SK-N-SH treated with all-trans-retinoic acid at 6 μM for 48 hours (cell line): ENCODE measurements around the gene AMDHD2.

Experiments used
- ATAC-seq: fragments of 200-7000 bp; cut with Tn5 transposase; 3 replicates; pipeline ENCODE4 v1.9.1; 2020; ENCODE audit warnings: mild to moderate bottlenecking, moderate library complexity
- ARNTL ChIP-seq: fragments of 450-650 bp; formaldehyde crosslinking; IDR thresholded peaks from 2 replicates; pipeline ENCODE4 v1.5.0; 2020; ENCODE audit warnings: low read depth, mild to moderate bottlenecking, moderate library complexity, borderline replicate concordance
- BACH2 ChIP-seq: fragments of 250-450 bp; sonication (Bioruptor Pico); IDR thresholded peaks from 2 replicates; pipeline ENCODE4 v1.9.0; 2021; ENCODE audit warnings: mild to moderate bottlenecking, borderline replicate concordance
- CSDC2 ChIP-seq: fragments of 250-450 bp; sonication (Bioruptor Pico); IDR thresholded peaks from 2 replicates; pipeline ENCODE4 v1.5.0; 2020; ENCODE audit warnings: mild to moderate bottlenecking, moderate library complexity
- ESRRG ChIP-seq: fragments of 250-450 bp; sonication (Bioruptor Pico); IDR thresholded peaks from 2 replicates; pipeline ENCODE4 v1.6.1; 2021; ENCODE audit warnings: mild to moderate bottlenecking
- GLIS3 ChIP-seq: fragments of 250-450 bp; sonication (Bioruptor Pico); IDR thresholded peaks from 2 replicates; pipeline ENCODE4 v1.5.0; 2020; ENCODE audit warnings: mild to moderate bottlenecking, moderate library complexity
- ISL1 ChIP-seq: fragments of 250-450 bp; sonication (Bioruptor Pico); IDR thresholded peaks from 2 replicates; pipeline ENCODE4 v2.1.2; 2022; ENCODE audit warnings: mild to moderate bottlenecking, moderate library complexity
- OSR1 ChIP-seq: fragments of 250-450 bp; sonication (Bioruptor Pico); IDR thresholded peaks from 2 replicates; pipeline ENCODE4 v1.8.0; 2022; ENCODE audit warnings: moderate library complexity, mild to moderate bottlenecking, inconsistent platforms
- PPARA ChIP-seq: fragments of 250-450 bp; sonication (Bioruptor Pico); IDR thresholded peaks from 2 replicates; pipeline ENCODE4 v1.5.0; 2020; ENCODE audit warnings: mild to moderate bottlenecking, borderline replicate concordance
- SNAI2 ChIP-seq: fragments of 250-450 bp; sonication (Bioruptor Pico); IDR thresholded peaks from 2 replicates; pipeline ENCODE4 v1.5.0; 2020; ENCODE audit warnings: mild to moderate bottlenecking, moderate library complexity
- TCF4 ChIP-seq: fragments of 250-450 bp; sonication (Bioruptor Pico); IDR thresholded peaks from 2 replicates; pipeline ENCODE4 v1.8.0; 2021; ENCODE audit warnings: mild to moderate bottlenecking, moderate library complexity, borderline replicate concordance
- TOX ChIP-seq: fragments of 250-450 bp; sonication (Bioruptor Pico); IDR thresholded peaks from 2 replicates; pipeline ENCODE4 v1.8.0; 2021; ENCODE audit warnings: mild to moderate bottlenecking, moderate library complexity, borderline replicate concordance
- ZC3H10 ChIP-seq: fragments of 250-450 bp; sonication (Bioruptor Pico); IDR thresholded peaks from 2 replicates; pipeline ENCODE4 v1.5.1; 2021; ENCODE audit warnings: mild to moderate bottlenecking, moderate library complexity
- ZFP3 ChIP-seq: fragments of 250-450 bp; sonication (Bioruptor Pico); IDR thresholded peaks from 2 replicates; pipeline ENCODE4 v1.5.0; 2020; ENCODE audit warnings: mild to moderate bottlenecking, moderate library complexity
- ZFP30 ChIP-seq: fragments of 450-650 bp; formaldehyde crosslinking; IDR thresholded peaks from 2 replicates; pipeline ENCODE4 v1.5.0; 2022; ENCODE audit warnings: mild to moderate bottlenecking, moderate library complexity
- ZNF565 ChIP-seq: fragments of 450-650 bp; formaldehyde crosslinking; conservative IDR thresholded peaks from 2 replicates; pipeline ENCODE4 v1.5.0; 2020; ENCODE audit warnings: low read depth, mild to moderate bottlenecking, moderate library complexity
- ZNF8 ChIP-seq: fragments of 450-650 bp; formaldehyde crosslinking; IDR thresholded peaks from 2 replicates; pipeline ENCODE4 v1.5.0; 2020; ENCODE audit warnings: mild to moderate bottlenecking, moderate library complexity
- TF ChIP-seq, protein P1 (sequence below): fragments of 250-450 bp; sonication (Bioruptor Pico); IDR thresholded peaks from 2 replicates; pipeline ENCODE4 v1.8.0; 2020; ENCODE audit warnings: mild to moderate bottlenecking, moderate library complexity, borderline replicate concordance
- TF ChIP-seq, protein P2 (sequence below): fragments of 250-450 bp; sonication (Bioruptor Pico); IDR thresholded peaks from 2 replicates; pipeline ENCODE4 v1.5.1; 2020; ENCODE audit warnings: low read depth, mild to moderate bottlenecking, moderate library complexity
- TF ChIP-seq, protein P3 (sequence below): fragments of 250-450 bp; sonication (Bioruptor Pico); IDR thresholded peaks from 2 replicates; pipeline ENCODE4 v1.5.0; 2020; ENCODE audit warnings: mild to moderate bottlenecking, moderate library complexity
- TF ChIP-seq, protein P4 (sequence below): fragments of 250-450 bp; sonication (Bioruptor Pico); IDR thresholded peaks from 2 replicates; pipeline ENCODE4 v1.8.0; 2021; ENCODE audit warnings: low read depth, mild to moderate bottlenecking, moderate library complexity, borderline replicate concordance

The AMDHD2 gene

DNA sequence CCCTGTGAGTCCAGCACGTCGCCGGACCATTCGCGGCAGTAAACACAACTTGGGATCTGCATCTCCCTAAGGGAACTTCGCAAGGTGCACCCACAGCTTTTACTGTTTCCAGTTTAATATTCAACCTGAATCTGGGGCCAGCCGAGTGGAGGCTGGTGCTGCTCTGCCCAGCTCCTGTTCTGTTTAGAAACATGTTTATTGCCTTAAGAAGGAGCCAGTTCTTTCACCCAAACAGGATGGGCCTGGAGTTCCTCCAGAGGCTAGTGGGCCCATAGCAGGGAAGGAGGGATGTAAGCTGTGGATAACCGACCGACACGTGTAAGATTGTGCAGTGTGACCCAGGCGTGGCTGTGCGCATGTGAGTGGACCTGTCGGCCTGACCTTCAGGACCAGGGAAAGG, 27.9 kb upstream of the AMDHD2 start:
- TF ChIP-seq, protein P1, sequence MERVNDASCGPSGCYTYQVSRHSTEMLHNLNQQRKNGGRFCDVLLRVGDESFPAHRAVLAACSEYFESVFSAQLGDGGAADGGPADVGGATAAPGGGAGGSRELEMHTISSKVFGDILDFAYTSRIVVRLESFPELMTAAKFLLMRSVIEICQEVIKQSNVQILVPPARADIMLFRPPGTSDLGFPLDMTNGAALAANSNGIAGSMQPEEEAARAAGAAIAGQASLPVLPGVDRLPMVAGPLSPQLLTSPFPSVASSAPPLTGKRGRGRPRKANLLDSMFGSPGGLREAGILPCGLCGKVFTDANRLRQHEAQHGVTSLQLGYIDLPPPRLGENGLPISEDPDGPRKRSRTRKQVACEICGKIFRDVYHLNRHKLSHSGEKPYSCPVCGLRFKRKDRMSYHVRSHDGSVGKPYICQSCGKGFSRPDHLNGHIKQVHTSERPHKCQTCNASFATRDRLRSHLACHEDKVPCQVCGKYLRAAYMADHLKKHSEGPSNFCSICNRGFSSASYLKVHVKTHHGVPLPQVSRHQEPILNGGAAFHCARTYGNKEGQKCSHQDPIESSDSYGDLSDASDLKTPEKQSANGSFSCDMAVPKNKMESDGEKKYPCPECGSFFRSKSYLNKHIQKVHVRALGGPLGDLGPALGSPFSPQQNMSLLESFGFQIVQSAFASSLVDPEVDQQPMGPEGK (CRISPR knock-in tag): no peak
- TF ChIP-seq OSR1 (CRISPR knock-in tag) (no peak), ZNF565 (CRISPR knock-in tag) (no peak), CSDC2 (CRISPR knock-in tag) (no peak), ESRRG (no peak), ZFP3 (no peak), SNAI2 (CRISPR knock-in tag) (no peak)
- TF ChIP-seq, protein P2, sequence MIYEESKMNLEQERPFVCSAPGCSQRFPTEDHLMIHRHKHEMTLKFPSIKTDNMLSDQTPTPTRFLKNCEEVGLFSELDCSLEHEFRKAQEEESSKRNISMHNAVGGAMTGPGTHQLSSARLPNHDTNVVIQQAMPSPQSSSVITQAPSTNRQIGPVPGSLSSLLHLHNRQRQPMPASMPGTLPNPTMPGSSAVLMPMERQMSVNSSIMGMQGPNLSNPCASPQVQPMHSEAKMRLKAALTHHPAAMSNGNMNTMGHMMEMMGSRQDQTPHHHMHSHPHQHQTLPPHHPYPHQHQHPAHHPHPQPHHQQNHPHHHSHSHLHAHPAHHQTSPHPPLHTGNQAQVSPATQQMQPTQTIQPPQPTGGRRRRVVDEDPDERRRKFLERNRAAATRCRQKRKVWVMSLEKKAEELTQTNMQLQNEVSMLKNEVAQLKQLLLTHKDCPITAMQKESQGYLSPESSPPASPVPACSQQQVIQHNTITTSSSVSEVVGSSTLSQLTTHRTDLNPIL (CRISPR knock-in tag): no peak
- no peak for ATAC-seq

DNA sequence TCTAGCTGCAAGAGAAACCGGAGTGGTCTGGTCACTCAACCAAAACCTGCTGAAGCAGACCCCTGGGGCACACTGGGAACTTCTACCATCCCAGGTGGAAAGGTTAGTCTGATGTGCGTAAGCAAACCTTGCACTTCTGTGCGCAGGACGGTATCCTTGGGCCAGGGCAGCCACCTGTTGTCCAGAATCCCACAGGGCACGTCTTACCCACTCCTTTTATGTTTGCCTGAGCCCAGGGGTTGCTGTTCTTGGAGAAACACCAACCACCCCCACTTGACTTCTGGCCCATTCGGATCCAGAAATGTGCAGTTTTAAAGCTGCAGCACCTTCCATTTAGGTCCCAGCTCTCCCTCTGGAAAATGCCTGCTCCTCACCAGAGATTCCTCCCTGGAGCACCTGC, 26.6 kb upstream of the AMDHD2 start:
- ATAC-seq: no peak
- TF ChIP-seq CSDC2 (CRISPR knock-in tag) (no peak), TOX (no peak), ZNF8 (CRISPR knock-in tag) (no peak), ZC3H10 (no peak), BACH2 (CRISPR knock-in tag) (no peak), OSR1 (CRISPR knock-in tag) (no peak), ESRRG (no peak), TCF4 (CRISPR knock-in tag) (no peak), PPARA (no peak), ZNF565 (CRISPR knock-in tag) (no peak), GLIS3 (no peak), ZFP3 (no peak)
- TF ChIP-seq, protein P1 (CRISPR knock-in tag): no peak
- TF ChIP-seq, protein P3, sequence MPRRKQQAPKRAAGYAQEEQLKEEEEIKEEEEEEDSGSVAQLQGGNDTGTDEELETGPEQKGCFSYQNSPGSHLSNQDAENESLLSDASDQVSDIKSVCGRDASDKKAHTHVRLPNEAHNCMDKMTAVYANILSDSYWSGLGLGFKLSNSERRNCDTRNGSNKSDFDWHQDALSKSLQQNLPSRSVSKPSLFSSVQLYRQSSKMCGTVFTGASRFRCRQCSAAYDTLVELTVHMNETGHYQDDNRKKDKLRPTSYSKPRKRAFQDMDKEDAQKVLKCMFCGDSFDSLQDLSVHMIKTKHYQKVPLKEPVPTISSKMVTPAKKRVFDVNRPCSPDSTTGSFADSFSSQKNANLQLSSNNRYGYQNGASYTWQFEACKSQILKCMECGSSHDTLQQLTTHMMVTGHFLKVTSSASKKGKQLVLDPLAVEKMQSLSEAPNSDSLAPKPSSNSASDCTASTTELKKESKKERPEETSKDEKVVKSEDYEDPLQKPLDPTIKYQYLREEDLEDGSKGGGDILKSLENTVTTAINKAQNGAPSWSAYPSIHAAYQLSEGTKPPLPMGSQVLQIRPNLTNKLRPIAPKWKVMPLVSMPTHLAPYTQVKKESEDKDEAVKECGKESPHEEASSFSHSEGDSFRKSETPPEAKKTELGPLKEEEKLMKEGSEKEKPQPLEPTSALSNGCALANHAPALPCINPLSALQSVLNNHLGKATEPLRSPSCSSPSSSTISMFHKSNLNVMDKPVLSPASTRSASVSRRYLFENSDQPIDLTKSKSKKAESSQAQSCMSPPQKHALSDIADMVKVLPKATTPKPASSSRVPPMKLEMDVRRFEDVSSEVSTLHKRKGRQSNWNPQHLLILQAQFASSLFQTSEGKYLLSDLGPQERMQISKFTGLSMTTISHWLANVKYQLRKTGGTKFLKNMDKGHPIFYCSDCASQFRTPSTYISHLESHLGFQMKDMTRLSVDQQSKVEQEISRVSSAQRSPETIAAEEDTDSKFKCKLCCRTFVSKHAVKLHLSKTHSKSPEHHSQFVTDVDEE (CRISPR knock-in tag): no peak
- TF ChIP-seq, protein P4, sequence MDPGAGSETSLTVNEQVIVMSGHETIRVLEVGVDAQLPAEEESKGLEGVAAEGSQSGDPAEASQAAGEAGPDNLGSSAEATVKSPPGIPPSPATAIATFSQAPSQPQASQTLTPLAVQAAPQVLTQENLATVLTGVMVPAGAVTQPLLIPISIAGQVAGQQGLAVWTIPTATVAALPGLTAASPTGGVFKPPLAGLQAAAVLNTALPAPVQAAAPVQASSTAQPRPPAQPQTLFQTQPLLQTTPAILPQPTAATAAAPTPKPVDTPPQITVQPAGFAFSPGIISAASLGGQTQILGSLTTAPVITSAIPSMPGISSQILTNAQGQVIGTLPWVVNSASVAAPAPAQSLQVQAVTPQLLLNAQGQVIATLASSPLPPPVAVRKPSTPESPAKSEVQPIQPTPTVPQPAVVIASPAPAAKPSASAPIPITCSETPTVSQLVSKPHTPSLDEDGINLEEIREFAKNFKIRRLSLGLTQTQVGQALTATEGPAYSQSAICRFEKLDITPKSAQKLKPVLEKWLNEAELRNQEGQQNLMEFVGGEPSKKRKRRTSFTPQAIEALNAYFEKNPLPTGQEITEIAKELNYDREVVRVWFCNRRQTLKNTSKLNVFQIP (CRISPR knock-in tag): no peak
- TF ChIP-seq, protein P2 (CRISPR knock-in tag): no peak

DNA sequence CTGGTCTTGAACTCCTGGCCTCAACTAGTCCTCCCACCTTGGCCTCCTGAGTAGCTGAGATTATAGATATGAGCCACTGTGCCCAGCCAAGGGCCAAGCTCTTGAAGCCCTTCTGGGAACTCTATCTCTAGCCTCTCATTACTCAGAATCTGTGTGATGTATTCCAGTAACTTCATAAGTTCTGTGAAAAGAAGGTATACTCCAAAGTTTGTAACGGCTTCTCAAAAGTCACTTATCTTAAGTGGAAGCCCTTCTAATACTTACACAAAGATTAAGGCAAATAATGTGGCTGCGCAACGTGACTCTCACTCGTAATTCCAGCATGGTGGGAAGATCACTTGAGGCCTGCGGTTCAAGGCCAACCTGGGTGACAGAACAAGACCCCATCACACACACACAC, 25.6 kb upstream of the AMDHD2 start:
- ATAC-seq: no peak
- TF ChIP-seq, protein P4 (CRISPR knock-in tag): no peak
- no peak for TF ChIP-seq ZFP3
- no peak for TF ChIP-seq SNAI2 (CRISPR knock-in tag)
- TF ChIP-seq PPARA: no peak
- no peak for TF ChIP-seq ISL1 (CRISPR knock-in tag)
- no peak for TF ChIP-seq ZNF8 (CRISPR knock-in tag)
- TF ChIP-seq, protein P3 (CRISPR knock-in tag): no peak
- TF ChIP-seq ARNTL (CRISPR knock-in tag): no peak
- TF ChIP-seq CSDC2 (CRISPR knock-in tag): no peak
- TF ChIP-seq OSR1 (CRISPR knock-in tag): no peak
- TF ChIP-seq TOX: no peak
- no peak for TF ChIP-seq BACH2 (CRISPR knock-in tag)
- no peak for TF ChIP-seq ZFP30 (CRISPR knock-in tag)
